WI38 (cell line): ENCODE results near the gene TMEM108.
"Not testable (repeated sequence)": the region's sequence is repeated elsewhere in the genome, so short reads cannot be mapped to it uniquely, and the experiment has no call there.

ENCODE experiments used
- H3K4me3 ChIP-seq: 2 replicates; pipeline ENCODE4 v1.5.1; 2011; ENCODE audit warnings: low read depth, mild to moderate bottlenecking, control low read depth, low read length
- TF ChIP-seq, protein P1 (sequence below): IDR thresholded peaks from 2 replicates; pipeline ENCODE4 v1.5.1; 2012; ENCODE audit warnings: low read depth, mild to moderate bottlenecking, control low read depth, low read length

The TMEM108 gene

DNA sequence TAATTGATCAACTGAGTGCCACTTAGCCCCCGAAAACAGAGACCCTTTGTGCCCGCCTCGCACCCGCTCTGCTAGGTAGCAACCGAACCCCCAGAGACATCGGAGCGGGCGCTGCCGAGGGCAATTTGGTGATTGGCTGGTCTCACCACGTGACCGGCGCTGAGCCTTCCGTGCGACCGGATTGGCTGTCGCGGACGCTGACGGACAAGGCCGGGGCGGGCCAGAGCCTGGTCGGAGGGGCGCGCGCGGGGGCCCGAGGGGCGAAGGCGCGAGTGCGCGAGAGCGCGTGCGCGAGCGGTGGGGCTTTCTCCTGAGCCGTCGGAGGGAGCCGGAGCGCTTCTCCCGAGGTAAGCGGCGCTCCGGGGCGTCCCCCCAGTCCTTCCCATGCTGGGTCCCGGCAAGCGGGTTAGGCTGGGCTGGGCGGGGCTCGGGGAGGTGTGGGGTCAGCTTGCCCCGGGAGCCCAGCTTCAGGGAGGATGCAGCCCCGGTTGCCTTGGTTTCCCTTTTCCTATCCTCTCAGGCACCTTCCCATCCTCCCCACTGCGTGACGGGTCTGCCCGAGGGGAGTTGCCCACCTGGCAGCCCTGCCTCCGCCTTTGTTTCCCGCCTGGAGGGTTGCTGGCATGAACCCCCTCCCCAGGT lies at the start of gene TMEM108:
TSS of gene TMEM108 (plus strand) at position 303 of the 642 bp plus-strand sequence.
- TF ChIP-seq, protein P1, sequence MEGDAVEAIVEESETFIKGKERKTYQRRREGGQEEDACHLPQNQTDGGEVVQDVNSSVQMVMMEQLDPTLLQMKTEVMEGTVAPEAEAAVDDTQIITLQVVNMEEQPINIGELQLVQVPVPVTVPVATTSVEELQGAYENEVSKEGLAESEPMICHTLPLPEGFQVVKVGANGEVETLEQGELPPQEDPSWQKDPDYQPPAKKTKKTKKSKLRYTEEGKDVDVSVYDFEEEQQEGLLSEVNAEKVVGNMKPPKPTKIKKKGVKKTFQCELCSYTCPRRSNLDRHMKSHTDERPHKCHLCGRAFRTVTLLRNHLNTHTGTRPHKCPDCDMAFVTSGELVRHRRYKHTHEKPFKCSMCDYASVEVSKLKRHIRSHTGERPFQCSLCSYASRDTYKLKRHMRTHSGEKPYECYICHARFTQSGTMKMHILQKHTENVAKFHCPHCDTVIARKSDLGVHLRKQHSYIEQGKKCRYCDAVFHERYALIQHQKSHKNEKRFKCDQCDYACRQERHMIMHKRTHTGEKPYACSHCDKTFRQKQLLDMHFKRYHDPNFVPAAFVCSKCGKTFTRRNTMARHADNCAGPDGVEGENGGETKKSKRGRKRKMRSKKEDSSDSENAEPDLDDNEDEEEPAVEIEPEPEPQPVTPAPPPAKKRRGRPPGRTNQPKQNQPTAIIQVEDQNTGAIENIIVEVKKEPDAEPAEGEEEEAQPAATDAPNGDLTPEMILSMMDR, result no peak

DNA sequence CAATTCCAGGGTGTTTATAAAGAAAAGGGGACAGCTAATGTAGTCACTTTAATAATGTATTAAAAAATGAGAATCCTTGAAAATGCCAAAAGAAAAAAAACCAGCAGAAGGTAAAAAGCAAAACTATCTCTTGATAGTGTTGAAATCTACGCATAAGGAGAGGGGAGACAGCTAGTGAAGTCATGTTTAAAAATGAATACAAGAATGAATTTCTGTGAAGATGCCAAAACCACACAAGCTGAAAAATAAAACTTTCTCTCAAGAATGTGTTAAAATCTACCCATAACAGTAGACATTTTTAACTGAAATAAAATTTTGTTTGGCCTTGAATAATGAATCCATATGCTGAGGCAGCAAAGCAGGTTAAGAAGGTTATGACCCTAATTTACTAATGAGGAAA lies 42.2 kb upstream of the TMEM108 start:
- TF ChIP-seq, protein P1, result no peak

More for the DNA sequence above, at the start of gene TMEM108:
- H3K4me3 ChIP-seq, result peak within 1 kb of the TSS; percentile 56

DNA sequence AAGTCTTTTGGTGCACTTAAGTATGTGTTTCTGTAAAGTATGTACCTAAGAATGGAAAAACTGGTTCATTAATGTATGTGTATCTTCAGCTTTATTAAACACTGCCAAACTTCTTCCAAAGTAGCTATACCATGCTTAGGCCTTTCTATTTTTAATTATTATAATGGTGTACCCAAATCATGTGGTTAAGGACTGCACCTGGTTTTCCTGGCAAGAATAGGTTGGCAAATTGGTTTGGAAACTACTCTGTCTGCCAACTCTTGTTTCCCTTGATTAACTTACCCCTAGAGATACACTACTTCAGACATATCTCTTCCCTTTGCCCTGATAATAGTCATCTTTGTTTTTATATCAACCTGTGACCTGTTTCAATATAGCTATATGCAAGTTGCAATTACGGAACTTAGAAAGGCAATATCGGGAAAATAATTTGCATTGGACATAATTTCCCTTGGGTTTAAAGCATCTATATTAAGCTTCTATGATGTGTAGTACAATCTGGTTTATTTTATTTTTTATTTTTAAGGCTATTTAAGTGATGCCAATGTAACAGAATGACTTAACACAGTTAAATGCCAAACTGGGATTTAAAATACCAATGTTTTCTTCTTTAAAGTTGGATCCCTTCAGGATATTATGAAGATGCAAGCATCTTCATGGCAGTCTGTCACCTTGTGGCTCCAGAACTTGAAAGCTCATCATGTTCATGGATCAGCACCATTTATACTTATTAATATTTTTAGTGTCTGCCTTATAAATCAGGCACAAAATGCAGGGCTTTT lies 40.6 kb upstream of the TMEM108 start:
- TF ChIP-seq, protein P1, result no peak
- H3K4me3 ChIP-seq, result no peak overlapping the region

More for the DNA sequence above, 42.2 kb upstream of the TMEM108 start:
- H3K4me3 ChIP-seq, result no peak overlapping the region

DNA sequence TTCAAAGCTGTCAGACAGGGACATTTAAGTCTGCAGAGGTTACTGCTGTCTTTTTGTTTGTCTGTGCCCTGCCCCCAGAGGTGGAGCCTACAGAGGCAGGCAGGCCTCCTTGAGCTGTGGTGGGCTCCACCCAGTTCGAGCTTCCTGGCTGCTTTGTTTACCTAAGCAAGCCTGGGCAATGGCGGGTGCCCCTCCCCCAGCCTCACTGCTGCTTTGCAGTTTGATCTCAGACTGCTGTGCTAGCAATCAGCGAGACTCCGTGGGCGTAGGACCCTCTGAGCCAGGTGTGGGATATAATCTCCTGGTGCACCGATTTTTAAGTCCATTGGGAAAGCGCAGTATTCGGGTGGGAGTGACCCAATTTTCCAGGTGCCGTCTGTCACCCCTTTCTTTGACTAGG lies 33.2 kb upstream of the TMEM108 start:
- not testable (repeated sequence) for H3K4me3 ChIP-seq

DNA sequence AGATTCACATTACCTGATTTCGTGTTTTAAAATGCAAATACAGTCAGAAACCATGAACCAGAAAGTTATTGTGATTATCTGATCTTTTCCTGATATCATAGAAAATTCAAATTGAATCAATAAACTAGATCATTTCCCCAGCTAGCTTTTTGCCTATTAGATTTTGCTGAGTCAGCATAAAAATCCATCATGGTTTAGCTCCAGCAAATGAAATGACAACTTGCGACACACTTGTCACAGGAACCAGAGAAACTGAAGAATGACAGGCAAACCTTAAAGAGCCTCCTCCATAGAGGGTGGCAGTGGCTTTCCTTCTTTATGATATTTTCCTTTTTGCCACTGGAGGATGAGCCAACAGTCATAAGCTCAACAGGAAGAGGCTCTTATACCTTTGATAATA lies 30.6 kb upstream of the TMEM108 start:
- TF ChIP-seq, protein P1, result no peak
- H3K4me3 ChIP-seq, result no peak overlapping the region

DNA sequence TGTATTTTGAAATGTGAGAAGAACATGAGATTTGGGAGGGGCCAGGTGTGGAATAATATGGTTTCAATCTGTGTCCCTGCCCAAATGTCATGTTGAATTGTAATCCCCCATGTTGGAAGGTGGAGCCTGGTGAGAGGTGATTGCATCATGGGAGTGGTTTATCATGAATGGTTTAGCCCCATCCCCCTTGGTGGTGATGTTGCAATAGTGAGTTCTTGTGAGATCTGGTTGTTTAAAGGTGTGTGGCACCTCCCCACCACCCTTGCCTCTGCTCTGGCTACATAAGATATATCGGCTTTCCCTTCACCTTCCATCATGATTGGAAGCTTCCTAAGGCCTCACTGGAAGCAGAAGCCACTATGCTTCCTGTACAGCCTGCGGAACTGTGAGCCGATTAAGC lies 23.9 kb upstream of the TMEM108 start:
- TF ChIP-seq, protein P1, result no peak
- H3K4me3 ChIP-seq, result no peak overlapping the region

DNA sequence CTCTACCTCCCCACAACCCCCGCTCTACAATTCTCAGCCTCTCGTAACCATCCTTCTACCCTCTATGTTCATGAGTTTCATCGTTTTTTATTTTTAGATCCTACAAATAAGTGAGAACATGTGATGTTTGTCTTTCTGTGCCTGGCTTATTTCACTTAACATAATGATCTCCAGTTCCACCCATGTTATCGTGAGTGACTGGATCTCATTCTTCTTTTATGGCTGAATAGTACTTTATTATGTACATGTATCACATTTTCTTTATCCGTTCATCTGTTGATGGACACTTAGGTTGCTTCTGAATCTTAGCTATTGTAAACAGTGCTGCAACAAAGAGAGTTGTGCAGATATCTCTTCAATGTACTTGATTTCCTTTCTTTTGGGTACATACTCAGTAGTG lies 22.6 kb upstream of the TMEM108 start:
- H3K4me3 ChIP-seq, result not testable (repeated sequence)

DNA sequence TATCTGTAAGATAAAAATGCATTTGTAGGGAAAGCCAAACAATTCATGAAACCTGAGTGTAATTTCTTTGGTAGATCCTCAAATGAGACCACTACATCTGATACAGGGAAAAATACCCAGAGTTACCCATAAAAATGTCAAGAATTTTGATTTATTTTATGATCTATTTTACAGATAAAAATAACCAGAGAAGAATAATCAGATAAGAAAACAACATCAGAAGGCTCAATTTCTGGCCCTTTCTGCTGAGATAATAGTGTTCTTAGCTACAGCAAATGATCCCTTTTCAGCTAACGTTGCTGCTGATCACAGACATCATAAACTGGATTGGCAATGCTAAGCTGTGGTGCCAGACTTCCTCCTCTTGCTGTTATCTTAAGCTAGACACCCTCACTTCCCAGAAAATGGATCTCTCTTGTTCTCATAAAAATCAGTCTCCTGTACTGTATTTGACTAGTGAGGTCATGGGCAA lies 21.3 kb upstream of the TMEM108 start:
- H3K4me3 ChIP-seq, result no peak overlapping the region
- TF ChIP-seq, protein P1, result no peak
